ENCODE results near the gene NKPD1. TPM values are rescaled to one million over a fixed set of nuclear protein-coding genes. Genes with fewer than 3 reads are reported as not detected.
A peak's percentile ranks its signal among the peaks of the same experiment; 100 is the strongest.

Gene NKPD1
- polyA plus RNA-seq, 6 donors from 2014 or later, result not detected

GRCh38 chr19:45137179-45137761 lies 23.5 kb downstream of the NKPD1 start:
- peaks cover 0 to under 1% of the 10 kb centered on the region in 2 donors for H3K36me3 Mint-ChIP-seq
- DNase-seq (peak; percentile 22), ATAC-seq (ENCODE audit: low read depth in 2 of 2) (peak; percentile 76 to 78)
- H3K4me1 Mint-ChIP-seq, result peaks cover 30 to 52% (median 48%) of the 10 kb centered on the region in 3 donors
- no peaks in the 10 kb centered on the region for H3K9me3 Mint-ChIP-seq
- no peaks in the 10 kb centered on the region for H3K27me3 Mint-ChIP-seq
- peak overlapping the region; percentile 67 to 98 (median 82) for H3K27ac Mint-ChIP-seq
- H3K4me3 Mint-ChIP-seq, result peak overlapping the region in 7 of 8 donors; percentile 3 to 88 (median 75)

- H3K27me3 Mint-ChIP-seq, result no peaks in the 10 kb centered on the region
- H3K27ac Mint-ChIP-seq, result peak overlapping the region; percentile 71 to 98 (median 84)
- DNase-seq (no peak), ATAC-seq (ENCODE audit: low read depth in 2 of 2) (no peak)
- peak overlapping the region in 7 of 8 donors; percentile 3 to 88 (median 75) for H3K4me3 Mint-ChIP-seq
- no peaks in the 10 kb centered on the region for H3K36me3 Mint-ChIP-seq
- H3K4me1 Mint-ChIP-seq, result peaks cover 30 to 57% (median 48%) of the 10 kb centered on the region in 3 donors
- H3K9me3 Mint-ChIP-seq, result no peaks in the 10 kb centered on the region
Observed at GRCh38 chr19:45136507-45137178, 24.1 kb downstream of the NKPD1 start.

GRCh38 chr19:45135176-45135885 lies 25.5 kb downstream of the NKPD1 start:
- H3K27ac Mint-ChIP-seq, result peak overlapping the region in 5 of 6 donors; percentile 66 to 95 (median 85)
- ATAC-seq (ENCODE audit: low read depth in 2 of 2) (no peak), DNase-seq (no peak)
- H3K4me3 Mint-ChIP-seq, result peak overlapping the region in 3 of 8 donors; percentile 16 to 82 (median 67)
- peaks cover 38 to 60% (median 50%) of the 10 kb centered on the region in 3 donors for H3K4me1 Mint-ChIP-seq
- no peaks in the 10 kb centered on the region for H3K9me3 Mint-ChIP-seq
- no peaks in the 10 kb centered on the region for H3K36me3 Mint-ChIP-seq
- H3K27me3 Mint-ChIP-seq, result no peaks in the 10 kb centered on the region

- Mint-ChIP-seq H3K27me3 (no peaks in the 10 kb centered on the region), H3K36me3 (no peaks in the 10 kb centered on the region), H3K27ac (peak overlapping the region in 3 of 6 donors; percentile 68 to 92 (median 85)), H3K9me3 (no peaks in the 10 kb centered on the region), H3K4me3 (peak overlapping the region in 4 of 8 donors; percentile 12 to 85 (median 74)), H3K4me1 (peaks cover 38 to 60% (median 49%) of the 10 kb centered on the region in 3 donors)
- ATAC-seq (ENCODE audit: low read depth in 2 of 2) (no peak), DNase-seq (no peak)
Observed at GRCh38 chr19:45133661-45134060, 27.1 kb downstream of the NKPD1 start.

DNA sequence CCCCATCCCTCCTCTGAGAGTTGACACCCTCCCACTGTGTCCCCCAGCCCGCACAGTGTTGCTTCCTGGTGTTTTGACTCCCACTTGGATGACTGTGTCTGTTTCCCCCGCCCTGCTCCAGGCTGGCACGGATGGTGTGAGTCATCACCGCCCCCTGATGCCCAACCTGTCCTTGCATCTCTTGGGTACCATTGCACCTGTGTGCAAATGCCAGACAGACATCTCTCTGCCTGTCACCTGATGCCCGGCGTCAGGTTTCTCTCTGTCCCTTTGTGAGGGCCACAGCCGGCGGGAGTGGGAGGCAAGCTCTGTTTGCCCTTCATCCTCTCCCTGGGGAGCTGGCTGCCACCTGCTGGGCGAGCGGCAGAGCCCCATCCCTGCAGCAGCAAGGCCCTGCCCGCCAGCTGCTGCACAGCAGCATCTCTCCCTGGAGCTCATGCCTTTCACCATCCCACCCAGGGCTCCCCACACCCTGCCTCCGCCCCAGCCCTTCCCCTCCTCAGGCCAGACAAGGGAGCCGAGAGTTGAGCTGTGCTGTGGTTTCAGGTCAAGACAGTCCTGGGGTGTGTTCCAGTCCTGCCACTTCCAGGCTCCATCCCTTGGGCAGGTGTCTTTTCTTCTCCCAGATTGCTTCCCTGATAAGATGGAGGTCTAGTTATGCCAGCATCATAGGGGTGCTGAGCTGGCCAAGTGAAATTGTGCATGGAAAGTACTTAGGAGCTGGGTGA lies 29.7 kb downstream of the NKPD1 start:
- H3K27ac Mint-ChIP-seq, result peak overlapping the region in 1 of 6 donors; percentile 32
- H3K4me1 Mint-ChIP-seq, result peaks cover 28 to 41% (median 34%) of the 10 kb centered on the region in 3 donors
- no peak for DNase-seq
- no peak overlapping the region for H3K4me3 Mint-ChIP-seq
- no peak for ATAC-seq (ENCODE audit: low read depth in 2 of 2)
- no peaks in the 10 kb centered on the region for H3K27me3 Mint-ChIP-seq
- no peaks in the 10 kb centered on the region for H3K36me3 Mint-ChIP-seq
- H3K9me3 Mint-ChIP-seq, result no peaks in the 10 kb centered on the region

GRCh38 chr19:45130236-45130635 lies 30.5 kb downstream of the NKPD1 start:
- H3K4me3 Mint-ChIP-seq, result no peak overlapping the region
- no peaks in the 10 kb centered on the region for H3K36me3 Mint-ChIP-seq
- H3K9me3 Mint-ChIP-seq, result no peaks in the 10 kb centered on the region
- H3K27ac Mint-ChIP-seq, result no peak overlapping the region
- no peaks in the 10 kb centered on the region for H3K27me3 Mint-ChIP-seq
- DNase-seq (no peak), ATAC-seq (ENCODE audit: low read depth in 2 of 2) (no peak)
- H3K4me1 Mint-ChIP-seq, result peaks cover 34 to 41% (median 35%) of the 10 kb centered on the region in 3 donors

GRCh38 chr19:45128806-45129205 lies 32.0 kb downstream of the NKPD1 start:
- Mint-ChIP-seq H3K4me1 (peaks cover 28 to 37% (median 35%) of the 10 kb centered on the region in 3 donors), H3K27ac (no peak overlapping the region), H3K27me3 (no peaks in the 10 kb centered on the region), H3K36me3 (no peaks in the 10 kb centered on the region), H3K9me3 (no peaks in the 10 kb centered on the region), H3K4me3 (no peak overlapping the region)
- ATAC-seq (ENCODE audit: low read depth in 2 of 2) (no peak), DNase-seq (no peak)

DNA sequence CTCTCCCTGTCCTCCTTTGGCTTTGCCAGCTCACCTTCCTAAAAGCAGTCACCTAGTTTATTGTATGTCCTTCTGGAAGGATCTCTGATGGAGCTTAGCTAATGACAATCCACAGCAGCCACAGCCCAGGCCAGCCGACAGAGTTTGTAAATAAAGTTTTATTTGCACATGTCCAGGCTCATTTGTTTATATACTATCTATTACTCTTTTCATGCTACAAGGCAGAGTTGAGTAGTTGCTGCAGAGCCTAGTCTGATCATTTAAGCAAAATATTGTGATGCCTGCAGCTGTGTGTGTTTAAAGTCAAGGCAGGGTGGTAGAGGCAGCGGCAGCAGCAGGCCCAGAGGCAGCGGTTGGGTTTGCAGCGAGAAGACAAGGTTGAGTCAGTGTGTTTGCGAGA lies 32.6 kb downstream of the NKPD1 start:
- Mint-ChIP-seq H3K27ac (no peak overlapping the region), H3K4me1 (peaks cover 27 to 38% (median 30%) of the 10 kb centered on the region in 3 donors), H3K9me3 (no peaks in the 10 kb centered on the region), H3K27me3 (no peaks in the 10 kb centered on the region), H3K36me3 (no peaks in the 10 kb centered on the region), H3K4me3 (no peak overlapping the region)
- no peak for DNase-seq
- no peak for ATAC-seq (ENCODE audit: low read depth in 2 of 2)

DNA sequence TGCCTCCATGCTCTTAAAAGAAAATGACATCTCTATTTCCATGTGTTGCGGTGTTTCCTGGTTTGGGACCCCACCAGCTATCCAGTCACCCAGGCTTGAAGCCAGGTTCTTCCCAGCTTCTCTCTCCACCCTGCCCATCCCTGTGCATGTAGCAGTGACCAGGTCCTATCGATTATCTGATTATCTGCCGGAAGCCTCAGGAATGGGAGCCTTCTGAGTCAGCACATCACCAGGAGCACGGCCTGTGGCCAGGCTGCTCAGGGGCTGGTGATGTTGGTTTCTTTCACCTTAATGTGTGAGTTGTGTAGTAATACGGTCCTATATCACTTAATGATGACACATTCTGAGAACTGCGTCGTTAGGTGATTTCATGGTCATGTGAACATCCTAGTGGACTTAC lies 34.1 kb downstream of the NKPD1 start:
- Mint-ChIP-seq H3K27ac (peak overlapping the region in 1 of 6 donors; percentile 14), H3K36me3 (no peaks in the 10 kb centered on the region), H3K4me1 (peaks cover 32 to 52% (median 37%) of the 10 kb centered on the region in 3 donors), H3K4me3 (peak overlapping the region in 1 of 8 donors; percentile 53), H3K27me3 (no peaks in the 10 kb centered on the region), H3K9me3 (no peaks in the 10 kb centered on the region)
- DNase-seq, result no peak
- ATAC-seq (ENCODE audit: low read depth in 2 of 2), result no peak

DNA sequence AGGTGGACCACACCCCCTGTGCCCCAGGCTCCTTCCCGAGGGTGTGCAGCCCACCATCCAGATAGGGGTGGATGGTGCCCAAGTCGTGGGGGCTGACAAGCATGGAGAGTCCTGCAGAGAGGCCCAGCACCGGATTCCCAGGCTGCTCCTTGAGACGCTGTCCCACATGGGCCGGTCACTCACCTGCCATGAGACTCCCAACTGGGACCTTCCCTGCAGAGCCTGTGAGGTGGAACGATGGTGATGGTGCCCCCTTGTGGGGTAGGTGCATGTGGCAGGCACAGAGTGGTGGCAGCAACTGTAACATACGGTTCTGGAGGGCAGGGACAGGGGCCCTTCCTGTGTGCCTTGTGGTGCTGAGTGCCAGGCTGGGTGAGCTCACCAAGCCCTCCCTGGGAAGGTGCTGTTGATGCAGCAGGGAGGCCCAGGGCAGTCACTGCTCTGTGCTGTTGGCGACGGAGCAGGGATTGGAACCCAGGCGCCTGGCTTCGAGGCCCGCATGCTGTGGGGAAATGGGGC lies 34.7 kb downstream of the NKPD1 start:
- Mint-ChIP-seq H3K27me3 (no peaks in the 10 kb centered on the region), H3K9me3 (no peaks in the 10 kb centered on the region), H3K27ac (no peak overlapping the region), H3K36me3 (no peaks in the 10 kb centered on the region), H3K4me1 (peaks cover 36 to 54% (median 39%) of the 10 kb centered on the region in 3 donors), H3K4me3 (peak overlapping the region in 1 of 8 donors; percentile 53)
- peak; percentile 81 to 89 for ATAC-seq (ENCODE audit: low read depth in 2 of 2)
- DNase-seq, result peak; percentile 50

- Mint-ChIP-seq H3K4me1 (peaks cover 38 to 59% (median 43%) of the 10 kb centered on the region in 3 donors), H3K27me3 (no peaks in the 10 kb centered on the region), H3K36me3 (no peaks in the 10 kb centered on the region), H3K9me3 (no peaks in the 10 kb centered on the region), H3K4me3 (no peak overlapping the region), H3K27ac (peak overlapping the region in 1 of 6 donors; percentile 16)
- no peak for ATAC-seq (ENCODE audit: low read depth in 2 of 2)
- no peak for DNase-seq
Observed at GRCh38 chr19:45125360-45125759, 35.4 kb downstream of the NKPD1 start.

DNA sequence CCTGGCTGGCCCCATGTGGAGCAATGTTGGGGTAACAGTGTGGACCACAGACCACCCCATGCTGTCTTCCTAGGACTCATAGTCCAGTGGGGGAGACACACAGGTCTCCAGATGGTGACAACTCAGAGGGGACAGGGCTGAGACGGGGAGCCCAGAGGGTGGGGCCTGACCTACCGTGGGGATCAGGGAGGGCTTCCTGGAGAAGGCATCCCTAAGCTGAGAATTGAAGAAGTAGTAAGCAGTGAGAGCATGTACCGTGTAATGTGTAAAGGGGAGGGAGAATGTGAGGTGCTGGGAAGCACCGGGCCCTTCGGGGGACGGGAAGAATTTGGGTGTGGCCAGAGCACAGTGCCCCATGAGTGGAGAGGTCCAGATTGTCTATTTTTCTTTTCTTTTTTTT lies 36.8 kb downstream of the NKPD1 start:
- H3K36me3 Mint-ChIP-seq, result no peaks in the 10 kb centered on the region
- peak overlapping the region in 3 of 6 donors; percentile 53 to 83 (median 81) for H3K27ac Mint-ChIP-seq
- no peaks in the 10 kb centered on the region for H3K27me3 Mint-ChIP-seq
- peaks cover 41 to 72% (median 56%) of the 10 kb centered on the region in 3 donors for H3K4me1 Mint-ChIP-seq
- no peak overlapping the region for H3K4me3 Mint-ChIP-seq
- DNase-seq (no peak), ATAC-seq (ENCODE audit: low read depth in 2 of 2) (no peak)
- no peaks in the 10 kb centered on the region for H3K9me3 Mint-ChIP-seq

DNA sequence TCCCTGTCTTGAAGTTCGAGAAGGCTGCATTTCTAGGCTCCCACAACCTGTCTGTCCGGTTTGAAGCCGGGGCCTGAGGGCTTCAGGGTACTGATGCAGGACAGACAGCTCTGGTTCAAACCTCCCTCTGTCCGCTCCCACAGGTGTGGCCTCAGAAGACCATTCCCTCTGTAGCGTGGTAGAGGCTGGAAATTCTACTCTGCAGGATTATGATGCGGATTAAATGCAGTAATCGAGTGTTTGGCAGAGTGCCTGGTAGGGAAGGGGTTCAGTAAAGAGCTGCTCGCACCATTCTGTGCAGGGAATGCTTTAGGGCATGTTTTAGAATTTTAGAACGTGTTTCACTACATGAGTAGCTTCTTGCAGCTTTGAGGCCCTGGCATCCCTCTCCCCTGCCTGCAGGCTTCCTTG lies 37.3 kb downstream of the NKPD1 start:
- Mint-ChIP-seq H3K27me3 (no peaks in the 10 kb centered on the region), H3K4me1 (peaks cover 47 to 78% (median 62%) of the 10 kb centered on the region in 3 donors), H3K9me3 (no peaks in the 10 kb centered on the region), H3K27ac (no peak overlapping the region), H3K36me3 (no peaks in the 10 kb centered on the region), H3K4me3 (no peak overlapping the region)
- ATAC-seq (ENCODE audit: low read depth in 2 of 2), result no peak
- DNase-seq, result no peak

Measured in naive B cell (primary cell).